Smooth muscle cell (in vitro differentiated cells): Measurements from ENCODE around the gene RP9. TPM values are rescaled to one million over a fixed set of nuclear protein-coding genes. Genes with fewer than 3 reads are reported as not detected.

Experiments
- DNase-seq: peaks from one replicate; lab custom pipeline; 2025; ENCODE audit not compliant: unreplicated experiment; lab: John Stamatoyannopoulos, UW
- H2AFZ ChIP-seq: fragments of 200-600 bp; sonication (generic); 2 replicates; pipeline ENCODE4 v1.6.0; 2016; ENCODE audit warnings: antibody characterized with exemption, low read depth, mild to moderate bottlenecking
- H3F3A ChIP-seq: fragments of 200-600 bp; sonication (generic); 2 replicates; pipeline ENCODE4 v1.6.0; 2017; ENCODE audit warnings: antibody characterized with exemption, low read depth
- H3K27ac ChIP-seq: fragments of 200-600 bp; sonication (generic); 2 replicates; pipeline ENCODE4 v1.5.1; 2016; ENCODE audit warnings: low read depth, mild to moderate bottlenecking
- H3K27me3 ChIP-seq: fragments of 200-600 bp; sonication (generic); 2 replicates; pipeline ENCODE4 v1.6.1; 2016; ENCODE audit warnings: low read depth, mild to moderate bottlenecking
- H3K36me3 ChIP-seq: fragments of 200-600 bp; sonication (generic); 2 replicates; pipeline ENCODE4 v1.5.1; 2016; ENCODE audit warnings: low read depth
- H3K4me1 ChIP-seq: fragments of 200-600 bp; sonication (generic); 2 replicates; pipeline ENCODE4 v1.5.1; 2016; ENCODE audit warnings: low read depth
- H3K4me2 ChIP-seq: fragments of 200-600 bp; sonication (generic); 2 replicates; pipeline ENCODE4 v1.6.0; 2016; ENCODE audit warnings: mild to moderate bottlenecking
- H3K4me3 ChIP-seq: fragments of 200-600 bp; sonication (generic); 2 replicates; pipeline ENCODE4 v1.5.1; 2016; ENCODE audit warnings: mild to moderate bottlenecking
- H3K79me2 ChIP-seq: fragments of 200-600 bp; sonication (generic); 2 replicates; pipeline ENCODE4 v1.6.0; 2016; ENCODE audit warnings: low read depth, mild to moderate bottlenecking
- H3K9ac ChIP-seq: fragments of 200-600 bp; sonication (generic); 2 replicates; pipeline ENCODE4 v1.6.0; 2016; ENCODE audit warnings: low read depth
- H3K9me3 ChIP-seq: fragments of 200-600 bp; sonication (generic); replicated peaks from 2 replicates; pipeline ENCODE4 v1.5.1; 2016; ENCODE audit warnings: low read depth
- H4K20me1 ChIP-seq: fragments of 200-600 bp; sonication (generic); 2 replicates; pipeline ENCODE4 v1.6.0; 2016; ENCODE audit warnings: low read depth
- WGBS: methylation state at CpG from one replicate; pipeline ENCODE4 v1.1.7; 2016; ENCODE audit warnings: low lambda C conversion rate; 5-methylcytosine and 5-hydroxymethylcytosine counted together
- polyA plus RNA-seq: library from polyadenylated mRNA; unstranded; fragments of >200 nt; fragmentation: Nextera tagmentation; extraction: Ambion mirVana; gene quantifications from 2 replicates; pipeline ENCODE4 v1.2.1, GENCODE V29; 2016
- total RNA-seq: library from RNA; depleted of rRNA; stranded (reverse); fragments of >200 nt; gene quantifications from 2 replicates; pipeline ENCODE4 v1.2.3, GENCODE V29; 2014
- TF ChIP-seq, protein P1 (sequence below): fragments of 200-600 bp; sonication (generic); IDR thresholded peaks from 2 replicates; pipeline ENCODE4 v1.5.1; 2017; ENCODE audit warnings: borderline replicate concordance, mild to moderate bottlenecking, antibody characterized with exemption; ENCODE audit not compliant: insufficient read depth, poor library complexity, severe bottlenecking

Gene RP9
- total and polyA plus RNA-seq, 2 experiments from 2014 or later: 15.3 to 28.3 TPM

GRCh38 chr7:33118383-33118782, 9.2 kb upstream of the RP9 start:
- no peak for DNase-seq
- no peaks in the 10 kb centered on the region for H3K4me1 ChIP-seq
- H3K79me2 ChIP-seq: no peaks in the 10 kb centered on the region
- H3K4me2 ChIP-seq: no peak overlapping the region
- no peak overlapping the region for H3K27ac ChIP-seq
- H4K20me1 ChIP-seq: no peaks in the 10 kb centered on the region
- no peak overlapping the region for H2AFZ ChIP-seq
- H3K27me3 ChIP-seq: no peaks in the 10 kb centered on the region
- no peaks in the 10 kb centered on the region for H3F3A ChIP-seq
- 95% methylated on average over 3 of the region's 3 CpGs for WGBS
- H3K9ac ChIP-seq: no peak overlapping the region
- H3K9me3 ChIP-seq: peaks cover 8% of the 10 kb centered on the region
- no peaks in the 10 kb centered on the region for H3K36me3 ChIP-seq
- H3K4me3 ChIP-seq: no peak overlapping the region
- TF ChIP-seq, protein P1, sequence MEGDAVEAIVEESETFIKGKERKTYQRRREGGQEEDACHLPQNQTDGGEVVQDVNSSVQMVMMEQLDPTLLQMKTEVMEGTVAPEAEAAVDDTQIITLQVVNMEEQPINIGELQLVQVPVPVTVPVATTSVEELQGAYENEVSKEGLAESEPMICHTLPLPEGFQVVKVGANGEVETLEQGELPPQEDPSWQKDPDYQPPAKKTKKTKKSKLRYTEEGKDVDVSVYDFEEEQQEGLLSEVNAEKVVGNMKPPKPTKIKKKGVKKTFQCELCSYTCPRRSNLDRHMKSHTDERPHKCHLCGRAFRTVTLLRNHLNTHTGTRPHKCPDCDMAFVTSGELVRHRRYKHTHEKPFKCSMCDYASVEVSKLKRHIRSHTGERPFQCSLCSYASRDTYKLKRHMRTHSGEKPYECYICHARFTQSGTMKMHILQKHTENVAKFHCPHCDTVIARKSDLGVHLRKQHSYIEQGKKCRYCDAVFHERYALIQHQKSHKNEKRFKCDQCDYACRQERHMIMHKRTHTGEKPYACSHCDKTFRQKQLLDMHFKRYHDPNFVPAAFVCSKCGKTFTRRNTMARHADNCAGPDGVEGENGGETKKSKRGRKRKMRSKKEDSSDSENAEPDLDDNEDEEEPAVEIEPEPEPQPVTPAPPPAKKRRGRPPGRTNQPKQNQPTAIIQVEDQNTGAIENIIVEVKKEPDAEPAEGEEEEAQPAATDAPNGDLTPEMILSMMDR: no peak

GRCh38 chr7:33114976-33115375, 5.8 kb upstream of the RP9 start:
- Histone ChIP-seq H3K4me1 (peaks cover 2% of the 10 kb centered on the region), H3K79me2 (no peaks in the 10 kb centered on the region), H3K36me3 (no peaks in the 10 kb centered on the region), H3K27me3 (no peaks in the 10 kb centered on the region), H2AFZ (no peak overlapping the region), H3F3A (no peaks in the 10 kb centered on the region), H3K4me3 (no peak overlapping the region), H3K9ac (no peak overlapping the region), H3K4me2 (no peak overlapping the region), H3K9me3 (peaks cover 8% of the 10 kb centered on the region), H4K20me1 (no peaks in the 10 kb centered on the region), H3K27ac (no peak overlapping the region)
- TF ChIP-seq, protein P1: no peak
- no peak for DNase-seq

- Histone ChIP-seq H2AFZ (no peak overlapping the region), H3K9me3 (no peaks in the 10 kb centered on the region), H3K4me2 (no peak overlapping the region), H3K36me3 (no peaks in the 10 kb centered on the region), H3K27ac (no peak overlapping the region), H3K4me3 (no peak overlapping the region), H3K27me3 (no peaks in the 10 kb centered on the region), H4K20me1 (peaks cover 16% of the 10 kb centered on the region), H3K9ac (no peak overlapping the region), H3K4me1 (peaks cover 20% of the 10 kb centered on the region), H3K79me2 (peaks cover 24% of the 10 kb centered on the region), H3F3A (no peaks in the 10 kb centered on the region)
- WGBS: 68% methylated on average over 3 of the region's 3 CpGs
- TF ChIP-seq, protein P1: no peak
- DNase-seq: no peak
These were observed 2.4 kb upstream of the RP9 start for GRCh38 chr7:33111614-33112013.

DNA sequence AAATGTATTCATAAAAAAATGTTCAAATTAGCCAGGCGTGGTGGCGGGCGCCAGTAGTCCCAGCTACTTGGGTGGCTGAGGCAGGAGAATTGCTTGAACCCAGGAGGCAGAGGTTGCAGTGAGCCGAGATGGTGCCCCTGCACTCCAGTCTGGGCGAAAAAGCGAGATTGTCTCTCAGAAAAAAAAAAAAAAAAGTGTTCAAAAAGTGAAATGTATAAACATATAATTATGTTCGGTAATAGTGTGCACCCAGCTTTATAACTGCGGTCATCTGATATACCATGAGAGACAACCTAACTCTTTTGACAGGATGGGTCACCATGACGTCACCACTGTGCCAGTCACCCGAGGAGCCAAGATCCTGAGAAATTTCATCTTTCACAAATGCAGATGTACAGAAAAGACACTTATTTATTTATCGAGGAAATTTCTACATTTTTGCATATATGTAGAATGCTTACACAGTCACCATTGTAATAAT, 594 bp upstream of the RP9 start:
- Histone ChIP-seq H3K27ac (no peak overlapping the region), H3K9ac (peak overlapping the region; percentile 56), H3K4me2 (peak overlapping the region; percentile 93), H3K36me3 (no peaks in the 10 kb centered on the region), H2AFZ (peak overlapping the region; percentile 97), H3K4me3 (peak overlapping the region; percentile 95), H3F3A (no peaks in the 10 kb centered on the region), H3K9me3 (no peaks in the 10 kb centered on the region), H4K20me1 (peaks cover 33% of the 10 kb centered on the region), H3K4me1 (peaks cover 20% of the 10 kb centered on the region), H3K79me2 (peaks cover 42% of the 10 kb centered on the region), H3K27me3 (no peaks in the 10 kb centered on the region)
- DNase-seq: no peak
- TF ChIP-seq, protein P1: no peak
- 37% methylated on average over 11 of the region's 11 CpGs for WGBS
